HG02840 (cell line): Measurements from ENCODE around the gene POTEM.
"Not testable (repeated sequence)": the region's sequence is repeated elsewhere in the genome, so short reads cannot be mapped to it uniquely, and the experiment has no call there.

Experiments
- ATAC-seq: cut with Tn5 transposase; IDR thresholded peaks from one replicate; pipeline ENCODE4 v1.9.1; 2021; ENCODE audit warnings: mild to moderate bottlenecking, moderate library complexity, moderate number of reproducible peaks; ENCODE audit not compliant: unreplicated experiment, low FRiP score

Gene POTEM

DNA sequence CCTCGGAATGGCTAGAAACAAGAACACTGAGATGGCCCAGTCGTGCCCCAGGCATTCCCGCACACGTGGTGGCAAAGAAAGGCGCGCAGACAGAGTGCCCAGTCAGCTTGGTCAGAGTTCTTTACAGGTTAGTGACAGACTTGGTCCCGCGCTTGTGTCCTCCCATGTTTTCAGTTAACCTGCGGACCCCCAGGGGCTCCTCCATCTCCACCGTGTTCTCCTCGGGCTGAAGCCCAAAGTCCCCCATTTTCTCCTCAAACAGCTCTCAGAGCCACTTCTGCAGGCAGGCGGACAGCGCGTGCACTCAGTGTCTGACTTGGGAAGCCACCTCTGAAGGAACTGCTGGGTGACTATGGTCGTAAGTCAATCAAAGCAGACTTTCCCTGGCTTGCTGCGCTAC lies 60.7 kb downstream of the POTEM start:
- not testable (repeated sequence) for ATAC-seq

DNA sequence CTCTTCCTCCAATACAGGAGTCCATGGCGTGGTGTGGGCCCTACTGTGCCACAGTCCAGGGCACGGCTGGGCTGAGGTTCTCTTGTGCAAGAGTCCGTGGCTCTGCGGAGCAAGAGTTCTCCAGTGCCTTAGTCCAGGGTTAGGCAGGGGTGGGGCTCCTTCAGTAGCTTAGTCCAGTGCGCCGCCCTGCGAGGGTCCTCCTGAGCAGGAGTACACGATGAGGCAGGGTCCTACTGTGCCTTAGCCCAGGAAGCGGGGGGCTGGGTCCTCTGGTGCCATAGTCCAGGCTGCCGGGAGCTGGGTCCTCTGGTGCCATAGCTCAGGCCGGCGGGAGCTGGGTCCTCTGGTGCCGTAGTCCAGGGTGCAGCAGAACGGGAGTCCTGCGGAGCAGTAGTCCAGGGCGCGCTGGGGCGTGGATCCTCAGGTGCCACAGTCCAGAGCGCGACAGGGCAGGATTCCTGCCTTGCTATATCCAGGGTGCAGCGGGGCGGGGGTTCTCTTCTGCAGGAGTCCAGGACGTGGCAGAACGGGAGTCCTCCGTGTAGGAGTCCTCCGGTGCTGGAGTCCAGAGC lies 69.7 kb downstream of the POTEM start:
- ATAC-seq = not testable (repeated sequence)

DNA sequence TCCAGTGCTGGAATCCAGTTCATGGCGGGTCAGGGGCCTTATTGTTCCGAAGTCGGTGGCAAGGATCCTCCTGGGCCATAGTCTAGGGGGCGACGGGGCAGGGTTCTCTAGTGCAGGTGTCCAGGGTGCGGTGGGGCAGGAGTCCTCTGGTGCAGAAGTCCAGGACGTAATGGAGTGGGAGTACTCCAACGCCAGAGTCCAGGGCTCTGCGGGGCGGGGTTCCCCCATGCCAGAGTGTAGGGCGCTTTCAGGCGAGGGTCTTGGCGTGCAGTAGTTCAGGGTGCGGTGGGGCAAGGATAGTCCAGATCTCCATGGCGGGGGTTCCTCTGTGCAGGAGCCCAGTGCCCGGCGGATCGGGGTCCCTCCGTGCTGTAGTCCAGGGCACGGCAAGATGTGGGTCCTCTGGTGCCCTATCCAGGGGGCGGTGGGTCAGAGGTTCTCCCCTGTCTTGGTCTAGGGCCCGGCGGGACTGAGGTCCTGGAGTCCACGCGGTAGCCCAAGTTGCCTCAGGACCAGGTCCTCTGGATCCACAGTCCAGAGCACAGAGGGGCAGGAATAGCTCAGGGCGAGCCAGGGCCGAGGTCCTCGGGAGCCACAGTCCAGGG lies 70.9 kb downstream of the POTEM start:
- not testable (repeated sequence) for ATAC-seq

DNA sequence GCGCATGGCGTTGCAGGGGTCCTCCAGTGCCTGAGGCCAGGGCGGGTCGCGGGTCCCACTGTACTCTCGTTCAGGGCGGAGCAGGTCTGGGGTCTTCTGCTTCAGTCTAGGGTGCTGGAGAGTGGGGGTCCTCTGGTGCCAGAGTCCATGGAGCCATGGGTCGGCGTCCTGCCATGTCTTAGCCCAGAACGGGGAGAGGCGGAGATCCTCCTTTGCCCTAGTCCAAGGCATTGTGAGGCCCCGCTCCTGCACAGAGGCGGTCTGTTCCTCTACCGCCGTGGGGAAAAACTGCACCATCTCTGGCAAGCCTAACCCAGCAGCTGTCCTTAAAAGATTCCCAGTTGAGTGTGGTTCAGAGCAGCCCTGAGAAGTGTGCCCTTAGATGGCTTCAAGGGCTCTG lies 71.6 kb downstream of the POTEM start:
- not testable (repeated sequence) for ATAC-seq

DNA sequence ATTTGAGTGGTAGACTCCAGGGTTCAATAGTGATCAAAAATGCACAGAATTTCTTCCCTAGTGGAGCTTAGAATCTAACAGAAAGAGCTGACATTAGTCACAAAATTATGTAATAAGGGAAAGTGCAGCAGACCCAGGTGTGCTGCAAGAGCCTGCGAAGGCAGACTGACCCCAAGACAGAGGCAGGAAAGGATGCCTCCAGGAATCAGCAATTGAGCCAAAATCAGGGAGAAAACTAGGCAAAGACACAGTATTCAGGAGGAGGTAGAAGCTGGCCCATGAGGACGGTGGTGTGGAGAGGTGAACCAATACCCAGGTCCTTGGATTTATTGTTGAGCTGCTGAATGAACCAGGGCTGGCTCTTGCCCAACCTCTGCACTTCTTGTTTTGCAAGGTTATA lies 76.2 kb downstream of the POTEM start:
- not testable (repeated sequence) for ATAC-seq
